ENCODE data around the gene TUBGCP6.

Gene TUBGCP6

GRCh38 chr22:50250555-50251476 is 6.0 kb upstream of the TUBGCP6 start, which contains the start of gene HDAC10:
Gene HDAC10, minus strand, starts transcription at chr22:50251265. Its CDS starts 233 bp downstream, at chr22:50251032.
- FAIRE-seq: no peak

- FAIRE-seq: no peak
These were observed 5.4 kb upstream of the TUBGCP6 start for GRCh38 chr22:50250249-50250554.

GRCh38 chr22:50249341-50250248 is 4.8 kb upstream of the TUBGCP6 start:
- no peak for FAIRE-seq

GRCh38 chr22:50248196-50249081 is 3.6 kb upstream of the TUBGCP6 start:
- no peak for FAIRE-seq

GRCh38 chr22:50247748-50248147 is 2.9 kb upstream of the TUBGCP6 start:
- FAIRE-seq: no peak

- FAIRE-seq: no peak
These were observed 1.7 kb upstream of the TUBGCP6 start for GRCh38 chr22:50246242-50247175.

- FAIRE-seq: no peak
These were observed 620 bp upstream of the TUBGCP6 start for GRCh38 chr22:50245214-50246072.

GRCh38 chr22:50243685-50244419 is 971 bp downstream of the TUBGCP6 start:
- FAIRE-seq: no peak

GRCh38 chr22:50242406-50242949 is 2.3 kb downstream of the TUBGCP6 start:
- no peak for FAIRE-seq

- FAIRE-seq: no peak
These were observed 6.1 kb downstream of the TUBGCP6 start for GRCh38 chr22:50238755-50239154.

GRCh38 chr22:50236731-50237409 is 8.0 kb downstream of the TUBGCP6 start:
- no peak for FAIRE-seq

- FAIRE-seq: no peak
These were observed 11.6 kb downstream of the TUBGCP6 start for GRCh38 chr22:50233223-50233622.

GRCh38 chr22:50232481-50233151 is 12.2 kb downstream of the TUBGCP6 start:
- no peak for FAIRE-seq

- no peak for FAIRE-seq
These were observed 15.5 kb downstream of the TUBGCP6 start for GRCh38 chr22:50229370-50229769.

- no peak for FAIRE-seq
These were observed 16.5 kb downstream of the TUBGCP6 start for GRCh38 chr22:50228366-50228765.

- FAIRE-seq: no peak
These were observed 17.1 kb downstream of the TUBGCP6 start for GRCh38 chr22:50227579-50228215.

- no peak for FAIRE-seq
These were observed 18.0 kb downstream of the TUBGCP6 start for GRCh38 chr22:50226875-50227165.
